Measurements from ENCODE around the gene EXOSC9. TPM values are rescaled to one million over a fixed set of nuclear protein-coding genes. Genes with fewer than 3 reads are reported as not detected.
A peak's percentile ranks its signal among the peaks of the same experiment; 100 is the strongest.

The EXOSC9 gene
- total and polyA plus RNA-seq, 2 experiments from 2014 or later, result 41.9 to 44.1 TPM

- H3K36me3 ChIP-seq (ENCODE audit: low read depth), result peaks cover 41% of the 10 kb centered on the region
- H3F3A ChIP-seq (ENCODE audit: insufficient read depth), result no peaks in the 10 kb centered on the region; the same call in 1 of the 2 replicates
- no peaks in the 10 kb centered on the region for H3K27me3 ChIP-seq (replicated peaks; ENCODE audit: insufficient read depth)
- no peak overlapping the region for H3K27ac ChIP-seq
- peak; percentile 11 for DNase-seq
- no peak overlapping the region for H3K4me2 ChIP-seq (ENCODE audit: unreplicated experiment)
- peaks cover 13% of the 10 kb centered on the region for H3K4me1 ChIP-seq (ENCODE audit: insufficient read depth)
- no peak overlapping the region for H3K4me3 ChIP-seq
- no peaks in the 10 kb centered on the region for H3K9me3 ChIP-seq (ENCODE audit: low read depth)
- no peaks in the 10 kb centered on the region for H3K9me2 ChIP-seq (ENCODE audit: insufficient read depth)
- WGBS, 2 experiments (ENCODE audit: low coverage in 1 of 2, low lambda C conversion rate in 2 of 2, missing lambda C conversion rate in 2 of 2), result 87 to 93% methylated on average over 5 of the region's 5 CpGs
- in situ Hi-C loops (cut with MboI), result no loop called here
- H3K79me2 ChIP-seq (ENCODE audit: insufficient read depth), result no peaks in the 10 kb centered on the region
- no peak overlapping the region for H2AFZ ChIP-seq
- H4K20me1 ChIP-seq (ENCODE audit: insufficient read depth), result no peaks in the 10 kb centered on the region
- no peak overlapping the region for H3K9ac ChIP-seq
- TF ChIP-seq EZH2 (IDR thresholded peaks at IDR 0.05; ENCODE audit: insufficient read depth, poor library complexity, severe bottlenecking), result no peak
- no peak for TF ChIP-seq EZH2phosphoT487 (IDR thresholded peaks at IDR 0.05; ENCODE audit: insufficient read depth, low read depth)
Observed at GRCh38 chr4:121829511-121829910, 28.4 kb downstream of the EXOSC9 start.

GRCh38 chr4:121838136-121838535 lies 37.0 kb downstream of the EXOSC9 start:
- Histone ChIP-seq H3K9me2 (ENCODE audit: insufficient read depth) (no peaks in the 10 kb centered on the region), H3K9me3 (ENCODE audit: low read depth) (no peaks in the 10 kb centered on the region), H3K36me3 (ENCODE audit: low read depth) (peaks cover 57% of the 10 kb centered on the region), H2AFZ (no peak overlapping the region), H3K79me2 (ENCODE audit: insufficient read depth) (no peaks in the 10 kb centered on the region), H3K27ac (no peak overlapping the region), H3K4me3 (no peak overlapping the region), H4K20me1 (ENCODE audit: insufficient read depth) (no peaks in the 10 kb centered on the region), H3F3A (ENCODE audit: insufficient read depth) (no peaks in the 10 kb centered on the region), H3K4me1 (ENCODE audit: insufficient read depth) (no peaks in the 10 kb centered on the region), H3K27me3 (replicated peaks; ENCODE audit: insufficient read depth) (no peaks in the 10 kb centered on the region), H3K9ac (no peak overlapping the region), H3K4me2 (ENCODE audit: unreplicated experiment) (no peak overlapping the region)
- no peak for DNase-seq
- in situ Hi-C loops (cut with MboI), result no loop called here
- TF ChIP-seq EZH2phosphoT487 (IDR thresholded peaks at IDR 0.05; ENCODE audit: insufficient read depth, low read depth) (no peak), EZH2 (IDR thresholded peaks at IDR 0.05; ENCODE audit: insufficient read depth, poor library complexity, severe bottlenecking) (no peak)

- H3F3A ChIP-seq (ENCODE audit: insufficient read depth), result no peaks in the 10 kb centered on the region
- H3K4me1 ChIP-seq (ENCODE audit: insufficient read depth), result no peaks in the 10 kb centered on the region
- no peak overlapping the region for H3K27ac ChIP-seq
- WGBS, 2 experiments (ENCODE audit: low coverage in 1 of 2, low lambda C conversion rate in 2 of 2, missing lambda C conversion rate in 2 of 2), result 75% methylated on average over 4 of the region's 4 CpGs
- DNase-seq, result no peak
- no peaks in the 10 kb centered on the region for H3K9me3 ChIP-seq (ENCODE audit: low read depth)
- H3K27me3 ChIP-seq (replicated peaks; ENCODE audit: insufficient read depth), result no peaks in the 10 kb centered on the region
- no peak overlapping the region for H2AFZ ChIP-seq
- no peak overlapping the region for H3K4me3 ChIP-seq
- in situ Hi-C loops (cut with MboI), result no loop called here
- H3K9ac ChIP-seq, result no peak overlapping the region
- H4K20me1 ChIP-seq (ENCODE audit: insufficient read depth), result no peaks in the 10 kb centered on the region
- peaks cover 57% of the 10 kb centered on the region for H3K36me3 ChIP-seq (ENCODE audit: low read depth)
- no peak for TF ChIP-seq EZH2 (IDR thresholded peaks at IDR 0.05; ENCODE audit: insufficient read depth, poor library complexity, severe bottlenecking)
- TF ChIP-seq EZH2phosphoT487 (IDR thresholded peaks at IDR 0.05; ENCODE audit: insufficient read depth, low read depth), result no peak
- H3K9me2 ChIP-seq (ENCODE audit: insufficient read depth), result no peaks in the 10 kb centered on the region
- H3K79me2 ChIP-seq (ENCODE audit: insufficient read depth), result no peaks in the 10 kb centered on the region
- no peak overlapping the region for H3K4me2 ChIP-seq (ENCODE audit: unreplicated experiment)
Observed at GRCh38 chr4:121842862-121843261, 41.7 kb downstream of the EXOSC9 start.

- in situ Hi-C loops (cut with MboI), result no loop called here
- no peak for DNase-seq
- no peak overlapping the region for H3K4me3 ChIP-seq
- no peak overlapping the region for H3K9ac ChIP-seq
- no peaks in the 10 kb centered on the region for H3K79me2 ChIP-seq (ENCODE audit: insufficient read depth)
- no peaks in the 10 kb centered on the region for H3K9me2 ChIP-seq (ENCODE audit: insufficient read depth)
- H3K36me3 ChIP-seq (ENCODE audit: low read depth), result peaks cover 40% of the 10 kb centered on the region
- no peak overlapping the region for H3K27ac ChIP-seq
- no peaks in the 10 kb centered on the region for H4K20me1 ChIP-seq (ENCODE audit: insufficient read depth)
- TF ChIP-seq EZH2phosphoT487 (IDR thresholded peaks at IDR 0.05; ENCODE audit: insufficient read depth, low read depth) (no peak), EZH2 (IDR thresholded peaks at IDR 0.05; ENCODE audit: insufficient read depth, poor library complexity, severe bottlenecking) (no peak)
- no peaks in the 10 kb centered on the region for H3F3A ChIP-seq (ENCODE audit: insufficient read depth)
- H3K27me3 ChIP-seq (replicated peaks; ENCODE audit: insufficient read depth), result no peaks in the 10 kb centered on the region
- H3K4me2 ChIP-seq (ENCODE audit: unreplicated experiment), result no peak overlapping the region
- H2AFZ ChIP-seq, result no peak overlapping the region
- WGBS, 2 experiments (ENCODE audit: low coverage in 1 of 2, low lambda C conversion rate in 2 of 2, missing lambda C conversion rate in 2 of 2), result 78 to 80% methylated on average over 6 of the region's 6 CpGs
- H3K4me1 ChIP-seq (ENCODE audit: insufficient read depth), result no peaks in the 10 kb centered on the region
- H3K9me3 ChIP-seq (ENCODE audit: low read depth), result no peaks in the 10 kb centered on the region
Observed at GRCh38 chr4:121846662-121847061, 45.5 kb downstream of the EXOSC9 start.

GRCh38 chr4:121851354-121851753 lies 50.2 kb downstream of the EXOSC9 start:
- no peak overlapping the region for H3K9ac ChIP-seq
- no peak overlapping the region for H3K4me3 ChIP-seq
- H3K36me3 ChIP-seq (ENCODE audit: low read depth), result peaks cover 33% of the 10 kb centered on the region
- H4K20me1 ChIP-seq (ENCODE audit: insufficient read depth), result no peaks in the 10 kb centered on the region
- no peaks in the 10 kb centered on the region for H3K79me2 ChIP-seq (ENCODE audit: insufficient read depth)
- H2AFZ ChIP-seq, result no peak overlapping the region
- no peaks in the 10 kb centered on the region for H3K27me3 ChIP-seq (replicated peaks; ENCODE audit: insufficient read depth)
- H3K27ac ChIP-seq, result no peak overlapping the region
- H3K9me2 ChIP-seq (ENCODE audit: insufficient read depth), result no peaks in the 10 kb centered on the region
- no peak overlapping the region for H3K4me2 ChIP-seq (ENCODE audit: unreplicated experiment)
- 98 to 100% methylated on average over 1 of the region's 1 CpG for WGBS, 2 experiments (ENCODE audit: low coverage in 1 of 2, low lambda C conversion rate in 2 of 2, missing lambda C conversion rate in 2 of 2)
- DNase-seq, result no peak
- in situ Hi-C loops (cut with MboI), result no loop called here
- no peaks in the 10 kb centered on the region for H3K4me1 ChIP-seq (ENCODE audit: insufficient read depth)
- TF ChIP-seq EZH2phosphoT487 (IDR thresholded peaks at IDR 0.05; ENCODE audit: insufficient read depth, low read depth) (no peak), EZH2 (IDR thresholded peaks at IDR 0.05; ENCODE audit: insufficient read depth, poor library complexity, severe bottlenecking) (no peak)
- no peaks in the 10 kb centered on the region for H3K9me3 ChIP-seq (ENCODE audit: low read depth)
- no peaks in the 10 kb centered on the region for H3F3A ChIP-seq (ENCODE audit: insufficient read depth)

Data from GM23248 (cell line).